Liver (tissue), 3 donors: ENCODE results near the gene NMS.

Source experiments
- ATF3 ChIP-seq: IDR thresholded peaks from 2 replicates; pipeline ENCODE4 v1.6.1; 2016; ENCODE audit warnings: antibody characterized with exemption
- CTCF ChIP-seq: fragments of 150-350 bp; IDR thresholded peaks from 2 replicates; pipeline ENCODE4 v1.5.1; 2017; ENCODE audit warnings: improper control_type of control experiment, low read depth, low read length; ENCODE audit not compliant: missing input control
- EGR1 ChIP-seq, 2 donors: IDR thresholded peaks; 2 replicates each; pipeline ENCODE4 v1.6.1; 2016 to 2018; ENCODE audit warnings: antibody characterized with exemption in 2 of 2, low read depth in 2 of 2
- GABPA ChIP-seq, 2 donors: IDR thresholded peaks in 1 of 2; conservative IDR thresholded peaks in 1 of 2; 2 replicates each; pipeline ENCODE4 v1.6.1; 2016; ENCODE audit warnings: antibody characterized with exemption in 2 of 2, mild to moderate bottlenecking in 1 of 2, moderate library complexity in 1 of 2
- HNF4A ChIP-seq, 2 donors: conservative IDR thresholded peaks; 2 replicates each; pipeline ENCODE4 v1.6.1; 2016; ENCODE audit warnings: antibody characterized with exemption in 2 of 2, mild to moderate bottlenecking in 2 of 2
- HNF4G ChIP-seq: IDR thresholded peaks from 2 replicates; pipeline ENCODE4 v1.6.1; 2016; ENCODE audit warnings: antibody characterized with exemption
- RAD21 ChIP-seq, 2 donors: IDR thresholded peaks; 2 replicates each; pipeline ENCODE4 v1.6.1; 2016; ENCODE audit warnings: antibody characterized with exemption in 2 of 2, mild to moderate bottlenecking in 2 of 2
- REST ChIP-seq: IDR thresholded peaks from 2 replicates; pipeline ENCODE4 v1.6.1; 2016; ENCODE audit warnings: antibody characterized with exemption, mild to moderate bottlenecking
- RXRA ChIP-seq, 2 donors: IDR thresholded peaks; 2 replicates each; pipeline ENCODE4 v1.6.1; 2017 to 2018; ENCODE audit warnings: antibody characterized with exemption in 2 of 2, mild to moderate bottlenecking in 1 of 2
- SP1 ChIP-seq: IDR thresholded peaks from 2 replicates; pipeline ENCODE4 v1.6.1; 2018; ENCODE audit warnings: antibody characterized with exemption, mild to moderate bottlenecking
- TAF1 ChIP-seq: conservative IDR thresholded peaks from 2 replicates; pipeline ENCODE4 v1.6.1; 2016; ENCODE audit warnings: antibody characterized with exemption, mild to moderate bottlenecking
- YY1 ChIP-seq: IDR thresholded peaks from 2 replicates; pipeline ENCODE4 v1.6.1; 2016; ENCODE audit warnings: antibody characterized with exemption, mild to moderate bottlenecking
- ZBTB33 ChIP-seq: IDR thresholded peaks from 2 replicates; pipeline ENCODE4 v1.6.1; 2016; ENCODE audit warnings: antibody characterized with exemption
- TF ChIP-seq, protein P1 (sequence below): IDR thresholded peaks from 2 replicates; pipeline ENCODE4 v1.6.1; 2016; ENCODE audit warnings: antibody characterized with exemption
- donor health status: healthy.
- donor health status: healthy.

- TF ChIP-seq CTCF (no peak), SP1 (no peak), YY1 (no peak), HNF4G (no peak), ATF3 (no peak), TAF1 (no peak), REST (no peak), ZBTB33 (no peak), GABPA (IDR thresholded peaks at IDR 0.05 in 1 of 2, conservative IDR thresholded peaks at IDR 0.05 in 1 of 2) (no peak), EGR1 (IDR thresholded peaks at IDR 0.05; ENCODE audit: low read depth in 2 of 2) (no peak), RAD21 (IDR thresholded peaks at IDR 0.05) (no peak), RXRA (IDR thresholded peaks at IDR 0.05) (no peak), HNF4A (conservative IDR thresholded peaks at IDR 0.05) (no peak)
- TF ChIP-seq, protein P1, sequence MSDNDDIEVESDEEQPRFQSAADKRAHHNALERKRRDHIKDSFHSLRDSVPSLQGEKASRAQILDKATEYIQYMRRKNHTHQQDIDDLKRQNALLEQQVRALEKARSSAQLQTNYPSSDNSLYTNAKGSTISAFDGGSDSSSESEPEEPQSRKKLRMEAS: no peak
Observed at GRCh38 chr2:100529900-100530299, 59.6 kb downstream of the NMS start.
